HG02763 (cell line): Measurements from ENCODE around the gene IGSF9B.
"Not testable (repeated sequence)": the region's sequence is repeated elsewhere in the genome, so short reads cannot be mapped to it uniquely, and the experiment has no call there.

Source experiments
- ATAC-seq: cut with Tn5 transposase; IDR thresholded peaks from one replicate; pipeline ENCODE4 v1.9.1; 2021; ENCODE audit warnings: mild to moderate bottlenecking, moderate library complexity; ENCODE audit not compliant: unreplicated experiment

IGSF9B gene, protein sequence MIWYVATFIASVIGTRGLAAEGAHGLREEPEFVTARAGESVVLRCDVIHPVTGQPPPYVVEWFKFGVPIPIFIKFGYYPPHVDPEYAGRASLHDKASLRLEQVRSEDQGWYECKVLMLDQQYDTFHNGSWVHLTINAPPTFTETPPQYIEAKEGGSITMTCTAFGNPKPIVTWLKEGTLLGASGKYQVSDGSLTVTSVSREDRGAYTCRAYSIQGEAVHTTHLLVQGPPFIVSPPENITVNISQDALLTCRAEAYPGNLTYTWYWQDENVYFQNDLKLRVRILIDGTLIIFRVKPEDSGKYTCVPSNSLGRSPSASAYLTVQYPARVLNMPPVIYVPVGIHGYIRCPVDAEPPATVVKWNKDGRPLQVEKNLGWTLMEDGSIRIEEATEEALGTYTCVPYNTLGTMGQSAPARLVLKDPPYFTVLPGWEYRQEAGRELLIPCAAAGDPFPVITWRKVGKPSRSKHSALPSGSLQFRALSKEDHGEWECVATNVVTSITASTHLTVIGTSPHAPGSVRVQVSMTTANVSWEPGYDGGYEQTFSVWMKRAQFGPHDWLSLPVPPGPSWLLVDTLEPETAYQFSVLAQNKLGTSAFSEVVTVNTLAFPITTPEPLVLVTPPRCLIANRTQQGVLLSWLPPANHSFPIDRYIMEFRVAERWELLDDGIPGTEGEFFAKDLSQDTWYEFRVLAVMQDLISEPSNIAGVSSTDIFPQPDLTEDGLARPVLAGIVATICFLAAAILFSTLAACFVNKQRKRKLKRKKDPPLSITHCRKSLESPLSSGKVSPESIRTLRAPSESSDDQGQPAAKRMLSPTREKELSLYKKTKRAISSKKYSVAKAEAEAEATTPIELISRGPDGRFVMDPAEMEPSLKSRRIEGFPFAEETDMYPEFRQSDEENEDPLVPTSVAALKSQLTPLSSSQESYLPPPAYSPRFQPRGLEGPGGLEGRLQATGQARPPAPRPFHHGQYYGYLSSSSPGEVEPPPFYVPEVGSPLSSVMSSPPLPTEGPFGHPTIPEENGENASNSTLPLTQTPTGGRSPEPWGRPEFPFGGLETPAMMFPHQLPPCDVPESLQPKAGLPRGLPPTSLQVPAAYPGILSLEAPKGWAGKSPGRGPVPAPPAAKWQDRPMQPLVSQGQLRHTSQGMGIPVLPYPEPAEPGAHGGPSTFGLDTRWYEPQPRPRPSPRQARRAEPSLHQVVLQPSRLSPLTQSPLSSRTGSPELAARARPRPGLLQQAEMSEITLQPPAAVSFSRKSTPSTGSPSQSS (N-terminal part only)

GRCh38 chr11:133956650-133957633, at the start of gene IGSF9B:
Gene IGSF9B, minus strand, starts transcription at chr11:133956968. Its CDS starts 214 bp downstream, at chr11:133956754.
- ATAC-seq = peak; percentile 98

- no peak for ATAC-seq
These were observed 47.9 kb upstream of the IGSF9B start for GRCh38 chr11:134004496-134005172.

DNA sequence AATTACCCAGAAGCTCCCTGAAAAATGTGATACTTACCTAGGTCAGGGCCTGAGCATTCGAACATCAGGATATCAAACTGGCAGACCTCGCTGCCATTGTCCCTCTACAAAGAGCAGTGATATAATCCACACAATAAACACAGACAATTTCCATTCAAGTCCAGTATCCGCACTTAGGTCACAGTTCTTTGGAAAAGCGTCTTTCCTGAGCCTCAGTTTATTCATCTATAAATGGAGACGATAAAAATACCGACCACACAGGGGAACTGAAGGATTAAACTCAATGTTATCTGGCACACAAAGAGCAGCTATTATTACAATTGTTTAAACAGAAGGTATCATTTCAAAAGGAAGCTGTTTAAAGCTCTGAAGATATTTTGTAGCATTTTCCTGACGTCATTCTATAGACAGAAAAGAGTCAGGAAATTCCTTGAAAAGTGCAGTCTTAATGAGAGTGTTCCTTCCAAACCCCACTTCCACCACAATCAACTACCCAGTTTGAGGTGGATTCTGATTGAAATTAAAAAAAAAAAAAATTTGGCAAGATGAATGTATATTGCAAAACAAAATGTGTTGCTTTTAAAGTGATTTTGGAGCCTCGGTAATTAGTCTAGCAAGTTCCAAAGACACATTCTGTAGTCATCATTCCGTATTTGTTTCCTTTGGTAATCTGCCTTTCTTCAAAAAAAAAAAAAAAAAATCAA, 47.2 kb upstream of the IGSF9B start:
- no peak for ATAC-seq

GRCh38 chr11:134002819-134003218, 46.1 kb upstream of the IGSF9B start:
- not testable (repeated sequence) for ATAC-seq

GRCh38 chr11:134002338-134002737, 45.6 kb upstream of the IGSF9B start:
- ATAC-seq = not testable (repeated sequence)

DNA sequence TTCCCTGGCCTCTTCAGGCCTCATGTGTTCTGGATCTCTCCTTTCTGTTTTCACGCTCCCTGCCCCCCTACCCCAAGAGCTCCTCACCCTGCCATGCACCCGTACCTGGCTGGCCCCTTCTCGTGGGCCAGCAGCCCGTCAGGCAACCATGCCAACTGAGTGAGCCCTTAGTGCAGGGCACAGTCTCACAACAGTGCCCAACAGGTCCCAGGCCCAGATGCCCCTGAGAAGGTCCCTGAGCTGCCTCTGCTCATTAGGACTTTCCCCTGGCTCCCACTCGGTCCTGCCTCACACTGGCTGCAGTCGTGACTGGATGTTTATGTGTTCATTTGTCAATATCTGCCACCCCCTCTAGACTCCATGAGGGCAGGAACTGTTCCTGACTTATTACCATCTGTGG, 44.8 kb upstream of the IGSF9B start:
- ATAC-seq = no peak

DNA sequence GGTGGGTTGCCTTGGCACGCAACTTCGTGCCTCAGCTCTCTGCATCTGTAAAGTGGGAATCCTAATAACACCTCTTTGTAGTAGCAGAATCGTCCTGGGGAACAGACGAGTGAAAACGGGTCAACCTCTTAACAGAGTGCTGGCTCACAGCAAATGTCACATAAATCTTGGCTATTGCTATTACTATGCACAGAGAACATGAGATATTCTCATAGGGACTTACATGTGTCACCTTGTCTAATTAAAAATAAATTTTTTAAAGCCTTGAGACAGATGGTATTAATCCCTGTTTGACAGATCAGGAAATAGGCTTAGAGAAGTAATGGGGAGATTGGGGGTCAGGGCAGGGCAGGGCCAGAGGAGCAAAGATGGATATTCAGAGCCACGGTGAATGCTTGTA, 44.3 kb upstream of the IGSF9B start:
- ATAC-seq = no peak

- ATAC-seq = no peak
These were observed 42.6 kb upstream of the IGSF9B start for GRCh38 chr11:133999355-133999754.

GRCh38 chr11:133997554-133997953, 40.8 kb upstream of the IGSF9B start:
- no peak for ATAC-seq

DNA sequence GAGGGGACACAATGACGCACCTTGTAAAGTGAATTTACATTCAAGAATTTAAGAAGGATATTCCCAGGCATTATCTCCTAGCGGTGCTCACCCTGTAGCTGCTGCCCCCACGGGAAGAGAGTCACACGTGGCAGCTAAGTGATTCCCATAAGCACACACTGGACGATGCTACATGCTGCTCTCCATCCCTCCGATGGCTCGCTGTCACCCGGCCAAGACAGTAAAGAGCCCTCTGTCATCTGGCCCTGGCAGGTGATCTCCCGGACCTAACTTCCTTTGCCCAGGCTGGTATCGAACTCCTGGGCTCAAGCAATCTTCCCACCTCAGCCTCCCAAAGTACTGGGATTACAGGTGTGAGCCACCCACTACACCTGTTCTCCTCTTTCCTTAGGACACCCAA, 39.9 kb upstream of the IGSF9B start:
- ATAC-seq = no peak

DNA sequence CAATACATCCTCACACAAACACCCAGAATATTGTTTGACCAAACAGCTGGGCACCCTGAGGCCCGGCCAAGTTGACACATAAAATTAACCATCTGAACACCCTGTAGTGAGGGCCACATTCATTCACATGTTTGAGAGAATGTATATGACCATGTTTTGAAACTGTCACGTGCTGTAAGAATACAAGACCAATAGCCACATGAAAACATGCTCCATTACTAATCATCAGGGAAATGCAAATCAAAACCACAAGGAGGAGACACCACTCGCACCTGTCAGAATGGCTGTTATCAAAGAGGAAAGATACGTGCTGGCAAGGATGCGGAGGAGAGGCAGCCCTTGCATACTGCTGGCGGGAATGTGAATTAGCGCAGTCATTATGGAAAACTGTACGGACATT, 38.3 kb upstream of the IGSF9B start:
- ATAC-seq = no peak

- ATAC-seq = no peak
These were observed 37.2 kb upstream of the IGSF9B start for GRCh38 chr11:133993921-133994320.

- no peak for ATAC-seq
These were observed 36.3 kb upstream of the IGSF9B start for GRCh38 chr11:133993107-133993506.

- no peak for ATAC-seq
These were observed 35.4 kb upstream of the IGSF9B start for GRCh38 chr11:133992121-133992520.

DNA sequence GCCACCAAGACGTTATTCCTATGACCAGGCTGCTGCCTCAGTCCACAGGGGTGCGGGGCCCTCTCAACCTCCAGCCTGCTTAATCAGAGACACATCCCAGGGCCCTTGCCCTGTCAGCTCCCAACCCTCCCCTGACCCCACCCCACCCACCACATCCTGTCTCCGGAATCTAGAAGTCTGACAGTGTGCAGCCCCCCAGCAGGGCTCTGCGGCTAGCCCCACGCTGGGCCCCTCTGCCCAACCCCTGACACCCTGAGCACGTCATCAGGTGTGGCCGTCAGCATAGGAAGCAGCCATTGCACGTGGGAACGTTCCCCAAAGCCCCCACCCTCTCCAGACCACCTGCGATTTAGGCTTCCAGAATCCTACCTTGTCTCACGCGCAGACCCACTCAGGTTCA, 34.3 kb upstream of the IGSF9B start:
- ATAC-seq = no peak

DNA sequence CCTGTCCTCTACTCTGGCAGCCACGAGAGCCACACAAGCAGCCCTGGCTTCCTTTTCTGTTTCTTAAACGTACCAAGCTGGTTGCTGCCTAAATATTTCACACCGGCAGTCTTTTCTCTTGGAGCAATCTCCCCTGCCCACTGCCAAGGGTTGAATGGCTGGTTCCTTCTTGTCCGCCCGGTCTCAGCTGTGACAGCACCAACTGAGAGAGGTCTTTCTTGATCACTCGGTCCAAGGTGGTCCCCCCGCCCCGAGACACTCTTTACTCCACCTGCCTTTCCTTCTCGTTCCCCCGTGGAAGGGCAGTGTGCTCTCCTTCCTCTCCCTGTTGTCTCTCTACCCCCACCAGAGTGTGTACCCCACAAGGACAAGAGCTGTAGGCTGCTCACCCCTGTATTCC, 33.7 kb upstream of the IGSF9B start:
- no peak for ATAC-seq

GRCh38 chr11:133988686-133989410, 32.1 kb upstream of the IGSF9B start:
- ATAC-seq = no peak

DNA sequence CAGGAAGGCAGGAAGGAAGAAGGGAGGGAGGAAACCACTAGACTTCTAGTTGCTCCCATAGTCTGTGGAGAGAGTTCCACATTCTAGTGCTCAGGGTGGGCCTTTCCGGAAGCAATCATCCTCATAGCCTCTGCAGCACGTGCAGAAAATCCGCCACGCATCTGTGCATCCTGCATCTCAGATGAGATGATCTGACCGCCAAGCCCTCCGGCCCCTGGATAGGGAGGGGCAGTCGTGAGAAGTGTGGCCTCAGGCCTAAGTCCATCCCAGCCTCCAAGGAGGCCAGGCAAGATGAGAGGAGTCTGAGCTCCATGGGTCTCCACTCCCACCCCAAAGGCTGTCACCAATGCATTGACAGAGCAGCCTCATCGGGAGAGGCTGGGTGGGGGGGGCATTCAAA, 30.4 kb upstream of the IGSF9B start:
- no peak for ATAC-seq
